GM12878 (cell line): Measurements from ENCODE around the gene MFNG. TPM values are rescaled to one million over a fixed set of nuclear protein-coding genes. Genes with fewer than 3 reads are reported as not detected.

Experiments used
- ATAC-seq: fragments of 200-7000 bp; cut with Tn5 transposase; 3 replicates; pipeline ENCODE4 v1.9.1; 2020; ENCODE audit warnings: mild to moderate bottlenecking, moderate library complexity
- BruUV-seq: library from RNA; stranded (reverse); fragments of 400-500 nt; replicated peaks from 2 replicates; lab custom pipeline; 2021; lab: Mats Ljungman, UMichigan
- CTCF ChIA-PET: fragments of 300-600 bp; sonication (Branson Sonifier 250); formaldehyde crosslinking; extraction: SDS; loops from one replicate; lab custom pipeline; 2021; ENCODE audit warnings: inconsistent platforms; lab: Yijun Ruan, JAX
- POLR2A ChIA-PET: fragments of 350-600 bp; formaldehyde crosslinking; extraction: SDS; loops from one replicate; lab custom pipeline; 2021; ENCODE audit warnings: inconsistent platforms; lab: Charles Lee
- RAD21 ChIA-PET: fragments of 300-600 bp; sonication (Branson Sonifier 250); formaldehyde crosslinking; loops from one replicate; lab custom pipeline; 2023; ENCODE audit warnings: antibody characterized with exemption; ENCODE audit not compliant: unreplicated experiment; lab: Charles Lee
- SMC1A ChIA-PET: fragments of 300-600 bp; sonication (Branson Sonifier 250); formaldehyde crosslinking; loops from one replicate; lab custom pipeline; 2023; ENCODE audit not compliant: unreplicated experiment, uncharacterized antibody; lab: Charles Lee
- DNase-seq: peaks from one replicate; pipeline ENCODE4 v3.0.0-alpha.2; 2011; ENCODE audit warnings: low read depth, low spot score
- FAIRE-seq: peaks from 3 replicates; lab custom pipeline; 2011; peaks lifted over from hg19 to GRCh38; lab: Jason Lieb, UNC
- H2AFZ ChIP-seq: 2 replicates; pipeline ENCODE4 v1.6.0; 2011; ENCODE audit warnings: low read depth, low read length, control low read depth; ENCODE audit not compliant: control insufficient read depth
- H3K27ac ChIP-seq: 2 replicates; pipeline ENCODE4 v1.5.1; 2011; ENCODE audit warnings: control low read depth; ENCODE audit not compliant: control insufficient read depth, insufficient read depth
- H3K27me3 ChIP-seq, 2 experiments: replicated peaks in 1 of 2; 2 replicates each; pipeline versions ENCODE4 v1.6.0 to v1.6.1; 2011; ENCODE audit warnings: low read length in 1 of 2; ENCODE audit not compliant: control insufficient read depth in 2 of 2, insufficient read depth in 2 of 2
- H3K36me3 ChIP-seq, 2 experiments: 2 replicates each; pipeline ENCODE4 v1.5.1; 2011; ENCODE audit warnings: low read length in 1 of 2; ENCODE audit not compliant: control insufficient read depth in 2 of 2, insufficient read depth in 2 of 2
- H3K4me1 ChIP-seq: 2 replicates; pipeline ENCODE4 v1.6.1; 2011; ENCODE audit warnings: mild to moderate bottlenecking, low read length, moderate library complexity, mixed read lengths; ENCODE audit not compliant: control insufficient read depth, insufficient read depth
- H3K4me2 ChIP-seq: 2 replicates; pipeline ENCODE4 v1.6.0; 2011; ENCODE audit warnings: control low read depth; ENCODE audit not compliant: control insufficient read depth, insufficient read depth
- H3K4me3 ChIP-seq: fragments of 200-600 bp; sonication (generic); 2 replicates; pipeline ENCODE4 v1.5.1; 2016
- H3K79me2 ChIP-seq: 2 replicates; pipeline ENCODE4 v1.6.0; 2011; ENCODE audit warnings: low read length; ENCODE audit not compliant: control insufficient read depth, insufficient read depth
- H3K9ac ChIP-seq: 2 replicates; pipeline ENCODE4 v1.8.0; 2011; ENCODE audit warnings: low read length, control low read depth, mixed read lengths; ENCODE audit not compliant: control insufficient read depth, insufficient read depth
- H3K9me3 ChIP-seq: replicated peaks from 3 replicates; pipeline ENCODE4 v1.5.1; 2011; ENCODE audit warnings: mild to moderate bottlenecking, low read length; ENCODE audit not compliant: control insufficient read depth, insufficient read depth
- H4K20me1 ChIP-seq: 2 replicates; pipeline ENCODE4 v1.6.0; 2011; ENCODE audit not compliant: control insufficient read depth, insufficient read depth
- CHD1 ChIP-seq: IDR thresholded peaks from 2 replicates; pipeline ENCODE4 v1.6.1; 2012; ENCODE audit warnings: low read depth, low read length, improper control_type of control experiment
- ESRRA ChIP-seq: IDR thresholded peaks from 2 replicates; pipeline ENCODE4 v1.6.1; 2012; ENCODE audit warnings: mild to moderate bottlenecking, low read length, improper control_type of control experiment
- JUND ChIP-seq: IDR thresholded peaks from 2 replicates; pipeline ENCODE4 v1.6.1; 2012; ENCODE audit warnings: low read depth, mild to moderate bottlenecking, low read length, improper control_type of control experiment, moderate library complexity
- MEF2B ChIP-seq: fragments of 450-650 bp; IDR thresholded peaks from 2 replicates; pipeline ENCODE4 v1.6.1; 2018; ENCODE audit warnings: mild to moderate bottlenecking, moderate library complexity; ENCODE audit not compliant: partially characterized antibody, poor library complexity, severe bottlenecking
- POU2F2 ChIP-seq: IDR thresholded peaks from 3 replicates; pipeline ENCODE4 v1.6.1; 2011; ENCODE audit warnings: low read depth, mild to moderate bottlenecking, low read length, borderline replicate concordance
- RAD21 ChIP-seq: IDR thresholded peaks from 2 replicates; pipeline ENCODE4 v1.6.1; 2011; ENCODE audit warnings: mild to moderate bottlenecking, low read depth, low read length, moderate library complexity; ENCODE audit not compliant: insufficient read depth
- SREBF2 ChIP-seq: IDR thresholded peaks from 2 replicates; pipeline ENCODE4 v1.6.1; 2012; ENCODE audit warnings: mild to moderate bottlenecking, low read length
- WGBS: methylation state at CpG from one replicate; pipeline ENCODE4 v1.1.6; 2016; ENCODE audit warnings: low lambda C conversion rate; ENCODE audit not compliant: insufficient replicate concordance, insufficient coverage; ENCODE audit errors: missing lambda C conversion rate; 5-methylcytosine and 5-hydroxymethylcytosine counted together
- in situ Hi-C: fragments of 300-500 bp; cut with MboI; formaldehyde crosslinking; loops from 9 replicates; pipeline ENCODE4 v1.14.3; 2018; ENCODE audit warnings: mixed read lengths
- intact Hi-C: fragments of 100-400 bp; cut with micrococcal nuclease; formaldehyde crosslinking; loops from one replicate; pipeline ENCODE4 v1.14.2; 2022; ENCODE audit not compliant: unreplicated experiment
- polyA plus RNA-seq, 11 experiments: library from polyadenylated mRNA; depleted of rRNA in 4 of 11; unstranded in 6 of 11; stranded (reverse) in 5 of 11; fragments of >200 nt; fragmentation: Nextera tagmentation in 4 of 11; fragmentation: Illumina TruSeq in 1 of 11; extraction: Ambion mirVana in 4 of 11; extraction: Trizol in 1 of 11; gene quantifications; 1 replicate in 1 of 11; 2 replicates in 10 of 11; pipeline versions ENCODE4 v1.2.1 to v1.2.3, GENCODE V29; 2011 to 2016; ENCODE audit warnings: inconsistent platforms in 2 of 11, missing spikeins in 2 of 11, low read depth in 1 of 11
- total RNA-seq, 4 experiments: library from RNA; depleted of rRNA in 3 of 4; stranded (reverse); fragments of >200 nt in 3 of 4; fragmentation: Illumina TruSeq in 1 of 4; extraction: Trizol in 1 of 4; gene quantifications; 2 replicates each; pipeline versions ENCODE4 v1.2.1 to v1.2.3, GENCODE V29; 2013 to 2021
- TF ChIP-seq, protein P1 (sequence below): IDR thresholded peaks from 2 replicates; pipeline ENCODE4 v1.6.1; 2012; ENCODE audit warnings: low read length, inconsistent platforms

The MFNG gene
- total and polyA plus RNA-seq, 10 of the 15 experiments (the other 5 are each of a cell fraction or from before 2014, with no cell fraction given), result 11.5 to 117 (median 68.5) TPM

DNA sequence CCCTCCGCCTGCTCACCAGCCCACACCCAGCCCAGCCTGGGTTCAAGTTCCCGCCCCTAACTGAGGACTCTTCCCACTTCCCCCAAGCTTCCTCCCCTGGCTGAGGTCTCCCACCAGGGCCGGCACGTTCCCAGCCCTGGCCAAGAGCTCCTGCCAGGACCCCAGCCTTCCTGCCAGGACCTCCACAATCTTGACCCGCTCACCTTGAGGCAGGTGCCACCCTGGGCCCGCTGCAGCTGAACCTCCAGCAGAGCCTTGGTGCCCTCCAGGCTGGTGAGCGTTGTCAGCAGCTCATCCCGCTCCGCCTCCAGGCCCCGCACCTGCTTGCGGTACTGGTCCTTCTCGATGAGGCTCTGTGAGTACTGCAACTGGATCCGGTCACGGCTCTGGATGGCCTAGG lies 19.8 kb upstream of the MFNG start (continued):
- TF ChIP-seq SREBF2 (no peak), RAD21 (no peak), ESRRA (no peak), JUND (no peak), MEF2B (no peak), POU2F2 (no peak)
- TF ChIP-seq, protein P1, sequence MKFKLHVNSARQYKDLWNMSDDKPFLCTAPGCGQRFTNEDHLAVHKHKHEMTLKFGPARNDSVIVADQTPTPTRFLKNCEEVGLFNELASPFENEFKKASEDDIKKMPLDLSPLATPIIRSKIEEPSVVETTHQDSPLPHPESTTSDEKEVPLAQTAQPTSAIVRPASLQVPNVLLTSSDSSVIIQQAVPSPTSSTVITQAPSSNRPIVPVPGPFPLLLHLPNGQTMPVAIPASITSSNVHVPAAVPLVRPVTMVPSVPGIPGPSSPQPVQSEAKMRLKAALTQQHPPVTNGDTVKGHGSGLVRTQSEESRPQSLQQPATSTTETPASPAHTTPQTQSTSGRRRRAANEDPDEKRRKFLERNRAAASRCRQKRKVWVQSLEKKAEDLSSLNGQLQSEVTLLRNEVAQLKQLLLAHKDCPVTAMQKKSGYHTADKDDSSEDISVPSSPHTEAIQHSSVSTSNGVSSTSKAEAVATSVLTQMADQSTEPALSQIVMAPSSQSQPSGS, result no peak
- TF ChIP-seq, all 136 proteins: peak for 0

DNA sequence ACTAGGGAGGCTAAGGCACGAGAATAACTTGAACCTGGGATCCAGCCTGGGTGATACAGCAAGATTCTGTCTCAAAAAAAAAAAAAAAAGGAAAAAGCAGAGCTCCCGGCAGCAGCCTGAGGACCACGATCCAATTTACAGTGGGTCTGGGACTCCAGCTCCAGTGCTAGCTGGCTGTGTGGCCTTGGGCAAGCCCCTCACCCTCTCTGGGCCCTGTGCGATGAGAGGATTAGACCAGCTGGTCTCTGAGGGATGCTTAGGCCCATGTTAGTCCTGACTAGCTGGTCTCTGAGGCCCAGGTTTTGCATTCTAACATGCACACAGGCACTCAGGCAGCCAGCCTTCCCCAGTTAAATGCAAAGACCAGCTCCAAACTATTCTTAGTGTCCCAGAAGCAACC lies 19.4 kb upstream of the MFNG start:
- SMC1A ChIA-PET, result no interaction called here
- H3K4me3 ChIP-seq, result no peak overlapping the region
- no peaks in the 10 kb centered on the region for H3K4me1 ChIP-seq
- no peaks in the 10 kb centered on the region for H3K79me2 ChIP-seq
- H3K27ac ChIP-seq, result no peak overlapping the region
- ATAC-seq (no peak), DNase-seq (no peak), FAIRE-seq (no peak)
- intact Hi-C loops, result no loop called here
- 47% methylated on average over 2 of the region's 4 CpGs for WGBS
- RAD21 ChIA-PET, result no interaction called here
- no peak overlapping the region for H3K4me2 ChIP-seq
- H2AFZ ChIP-seq, result no peak overlapping the region
- CTCF ChIA-PET, result interaction anchor here (1.4 to 2.1 kb wide), 2 partner anchors 33 to 76 kb away, joined by 3 to 9 read pairs; no protein-coding TSS in a partner anchor
- in situ Hi-C loops, result no loop called here
- no peaks in the 10 kb centered on the region for H3K9me3 ChIP-seq
- no TSS peak for BruUV-seq
- H4K20me1 ChIP-seq, result no peaks in the 10 kb centered on the region
- no peak overlapping the region for H3K9ac ChIP-seq
- no peak for TF ChIP-seq CHD1
- no peaks in the 10 kb centered on the region for H3K36me3 ChIP-seq
- POLR2A ChIA-PET, result no interaction called here
- no peaks in the 10 kb centered on the region for H3K27me3 ChIP-seq
